ENCODE results near the gene KCNAB2. TPM values are rescaled to one million over a fixed set of nuclear protein-coding genes. Genes with fewer than 3 reads are reported as not detected.

Gene KCNAB2
- polyA plus RNA-seq, 3 donors, result 11.5 to 178 (median 22.7) TPM

DNA sequence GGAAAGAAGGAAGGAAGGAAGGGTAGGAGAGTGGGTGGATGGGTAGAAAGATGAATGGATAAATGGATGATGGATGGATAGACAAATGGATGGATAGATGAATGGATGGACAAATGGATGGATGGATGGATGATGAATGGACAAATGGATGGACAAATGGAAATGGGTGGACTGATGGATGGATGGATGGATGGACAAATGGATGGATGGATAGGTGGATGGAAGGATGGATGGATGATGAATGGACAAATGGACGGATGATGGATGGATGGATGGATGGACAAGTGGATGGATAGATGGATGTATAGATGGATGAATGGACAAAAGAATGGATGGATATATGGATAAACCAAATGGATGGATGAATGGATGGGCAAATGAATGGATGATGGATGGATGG is 103.9 kb downstream of the KCNAB2 start:
- Mint-ChIP-seq H3K4me3 (no peak overlapping the region), H3K27me3 (ENCODE audit: low read depth in 3 of 3) (peaks cover 0 to 19% (median 12%) of the 10 kb centered on the region in 3 donors), H3K4me1 (peaks cover 10% of the 10 kb centered on the region), H3K9me3 (peaks cover 0 to 3% (median 0%) of the 10 kb centered on the region in 7 donors), H3K36me3 (no peaks in the 10 kb centered on the region), H3K27ac (no peak overlapping the region)
- no peak overlapping the region for H3K4me3 ChIP-seq (replicated peaks in 1 of 3; ENCODE audit: low read depth in 2 of 3, low read length in 3 of 3)
- H3K9ac ChIP-seq (ENCODE audit: insufficient read depth, low read length, poor library complexity, severe bottlenecking), result no peak overlapping the region
- no peak for DNase-seq
- no peaks in the 10 kb centered on the region for H3K79me2 ChIP-seq (ENCODE audit: insufficient read depth, low read length)
- H3K9me3 ChIP-seq (replicated peaks in 1 of 2; ENCODE audit: control insufficient read depth in 1 of 2, insufficient read depth in 1 of 2, low read length in 2 of 2), result no peaks in the 10 kb centered on the region
- WGBS (ENCODE audit: insufficient coverage), result 89% methylated on average over 1 of the region's 1 CpG
- H2AFZ ChIP-seq (ENCODE audit: insufficient read depth, low read depth, low read length, poor library complexity, severe bottlenecking), result no peak overlapping the region
- H3K27me3 ChIP-seq (ENCODE audit: control insufficient read depth in 2 of 2, insufficient read depth in 2 of 2, low read length in 2 of 2), result peaks cover 0 to 10% of the 10 kb centered on the region in 2 donors
- H3K36me3 ChIP-seq (replicated peaks in 1 of 2; ENCODE audit: control insufficient read depth in 1 of 2, insufficient read depth in 2 of 2, low read length in 2 of 2), result no peaks in the 10 kb centered on the region
- no peak overlapping the region for H3K27ac ChIP-seq (ENCODE audit: low read depth in 1 of 2, low read length in 2 of 2)
- H3K4me1 ChIP-seq (ENCODE audit: control insufficient read depth in 1 of 2, insufficient read depth in 2 of 2, low read length in 2 of 2), result peaks cover 5 to 13% of the 10 kb centered on the region in 2 donors
- TF ChIP-seq, protein P1, sequence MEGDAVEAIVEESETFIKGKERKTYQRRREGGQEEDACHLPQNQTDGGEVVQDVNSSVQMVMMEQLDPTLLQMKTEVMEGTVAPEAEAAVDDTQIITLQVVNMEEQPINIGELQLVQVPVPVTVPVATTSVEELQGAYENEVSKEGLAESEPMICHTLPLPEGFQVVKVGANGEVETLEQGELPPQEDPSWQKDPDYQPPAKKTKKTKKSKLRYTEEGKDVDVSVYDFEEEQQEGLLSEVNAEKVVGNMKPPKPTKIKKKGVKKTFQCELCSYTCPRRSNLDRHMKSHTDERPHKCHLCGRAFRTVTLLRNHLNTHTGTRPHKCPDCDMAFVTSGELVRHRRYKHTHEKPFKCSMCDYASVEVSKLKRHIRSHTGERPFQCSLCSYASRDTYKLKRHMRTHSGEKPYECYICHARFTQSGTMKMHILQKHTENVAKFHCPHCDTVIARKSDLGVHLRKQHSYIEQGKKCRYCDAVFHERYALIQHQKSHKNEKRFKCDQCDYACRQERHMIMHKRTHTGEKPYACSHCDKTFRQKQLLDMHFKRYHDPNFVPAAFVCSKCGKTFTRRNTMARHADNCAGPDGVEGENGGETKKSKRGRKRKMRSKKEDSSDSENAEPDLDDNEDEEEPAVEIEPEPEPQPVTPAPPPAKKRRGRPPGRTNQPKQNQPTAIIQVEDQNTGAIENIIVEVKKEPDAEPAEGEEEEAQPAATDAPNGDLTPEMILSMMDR (IDR thresholded peaks at IDR 0.05), result no peak
- no peaks in the 10 kb centered on the region for H4K20me1 ChIP-seq (ENCODE audit: insufficient read depth, low read length)
- intact Hi-C loops (cut with micrococcal nuclease), result no loop called here
- H3K4me2 ChIP-seq (replicated peaks; ENCODE audit: extremely low read depth, low read length, poor library complexity, severe bottlenecking), result no peak overlapping the region

DNA sequence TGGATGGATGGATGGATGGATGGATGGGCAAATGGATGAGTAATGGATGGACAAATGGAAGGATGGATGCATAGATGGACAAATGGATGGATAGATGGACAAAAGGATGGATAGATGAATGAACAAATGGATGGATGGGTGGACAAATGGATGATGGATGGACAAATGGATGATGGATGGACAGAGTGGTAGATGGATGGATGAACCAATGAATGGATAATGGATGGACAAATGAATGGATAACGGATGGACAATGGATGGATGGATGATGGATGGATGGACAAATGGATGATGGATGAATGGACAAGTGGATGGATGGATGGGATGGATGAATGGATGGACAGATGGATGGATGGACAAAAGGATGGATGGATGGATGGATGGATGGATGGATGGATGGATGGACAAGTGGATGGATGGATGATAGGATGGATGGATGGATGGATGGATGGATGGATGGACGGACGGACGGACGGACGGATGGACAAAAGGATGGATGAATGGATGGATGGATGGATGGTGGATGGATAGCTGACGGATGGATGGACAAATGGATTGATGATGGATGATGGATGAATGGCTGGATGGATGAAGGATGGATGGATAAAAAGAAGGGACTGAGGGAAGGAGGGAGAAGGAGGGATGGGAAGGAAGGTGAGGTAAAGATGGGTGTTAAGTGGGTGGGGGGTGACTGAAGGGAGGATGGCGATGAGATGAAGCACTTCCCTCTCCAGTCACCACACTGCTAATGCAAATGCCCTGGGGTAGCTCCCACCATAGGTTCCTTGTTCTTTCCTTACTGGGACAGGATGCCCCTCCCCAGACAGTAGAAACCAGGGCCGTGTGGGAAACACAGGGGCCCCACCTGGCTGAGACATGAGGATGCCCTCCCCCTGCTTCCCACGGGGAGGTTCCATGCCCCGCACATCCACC is 104.6 kb downstream of the KCNAB2 start:
- TF ChIP-seq, protein P1 (IDR thresholded peaks at IDR 0.05), result no peak
- Histone ChIP-seq H3K4me3 (replicated peaks in 1 of 3; ENCODE audit: low read depth in 2 of 3, low read length in 3 of 3) (no peak overlapping the region), H4K20me1 (ENCODE audit: insufficient read depth, low read length) (no peaks in the 10 kb centered on the region), H3K4me1 (ENCODE audit: control insufficient read depth in 1 of 2, insufficient read depth in 2 of 2, low read length in 2 of 2) (peaks cover 5 to 18% of the 10 kb centered on the region in 2 donors), H3K79me2 (ENCODE audit: insufficient read depth, low read length) (no peaks in the 10 kb centered on the region), H3K27me3 (ENCODE audit: control insufficient read depth in 2 of 2, insufficient read depth in 2 of 2, low read length in 2 of 2) (peaks cover 0 to 10% of the 10 kb centered on the region in 2 donors), H3K9ac (ENCODE audit: insufficient read depth, low read length, poor library complexity, severe bottlenecking) (no peak overlapping the region), H3K27ac (ENCODE audit: low read depth in 1 of 2, low read length in 2 of 2) (no peak overlapping the region), H3K36me3 (replicated peaks in 1 of 2; ENCODE audit: control insufficient read depth in 1 of 2, insufficient read depth in 2 of 2, low read length in 2 of 2) (no peaks in the 10 kb centered on the region), H3K4me2 (replicated peaks; ENCODE audit: extremely low read depth, low read length, poor library complexity, severe bottlenecking) (no peak overlapping the region), H3K9me3 (replicated peaks in 1 of 2; ENCODE audit: control insufficient read depth in 1 of 2, insufficient read depth in 1 of 2, low read length in 2 of 2) (no peaks in the 10 kb centered on the region), H2AFZ (ENCODE audit: insufficient read depth, low read depth, low read length, poor library complexity, severe bottlenecking) (no peak overlapping the region)
- H3K27me3 Mint-ChIP-seq (ENCODE audit: low read depth in 3 of 3), result peaks cover 0 to 19% (median 12%) of the 10 kb centered on the region in 3 donors
- H3K9me3 Mint-ChIP-seq, result peaks cover 0 to 3% (median 0%) of the 10 kb centered on the region in 7 donors
- H3K36me3 Mint-ChIP-seq, result no peaks in the 10 kb centered on the region
- H3K27ac Mint-ChIP-seq, result no peak overlapping the region
- WGBS (ENCODE audit: insufficient coverage), result 97% methylated on average over 10 of the region's 11 CpGs
- DNase-seq, result no peak
- no peak overlapping the region for H3K4me3 Mint-ChIP-seq
- intact Hi-C loops (cut with micrococcal nuclease), result no loop called here
- H3K4me1 Mint-ChIP-seq, result peaks cover 12% of the 10 kb centered on the region

Other genes with a start within 250 kb of the KCNAB2 start
- gene NPHP4, start 53.5 kb upstream of the KCNAB2 start, polyA plus RNA-seq, result 10 to 100 TPM in 1 of 3 donors, 1 to 10 TPM in 1, under 1 TPM in 1; 0.39 to 13.7 (median 1.2) TPM
- under 1 TPM in 1 of 3 donors, not detected in 2; 0.07 TPM for gene CHD5, start 134.4 kb downstream of the KCNAB2 start, polyA plus RNA-seq
- gene RPL22, start 153.7 kb downstream of the KCNAB2 start, polyA plus RNA-seq, result 10 to 100 TPM; 62.6 to 97.2 (median 65.6) TPM
- 1 to 10 TPM in 1 of 3 donors, under 1 TPM in 1, not detected in 1; 0.10 to 7.7 TPM for gene RNF207, start 160.2 kb downstream of the KCNAB2 start, polyA plus RNA-seq
- 10 to 100 TPM in 2 of 3 donors, 1 to 10 TPM in 1; 6.4 to 17.3 (median 17.0) TPM for gene ICMT, start 190.1 kb downstream of the KCNAB2 start, polyA plus RNA-seq
- not detected for gene HES3, start 198.3 kb downstream of the KCNAB2 start, polyA plus RNA-seq
- under 1 TPM in 2 of 3 donors, not detected in 1; 0.04 to 0.69 TPM for gene GPR153, start 215.2 kb downstream of the KCNAB2 start, polyA plus RNA-seq